ENCODE measurements around the gene MORF4L2. TPM values are rescaled to one million over a fixed set of nuclear protein-coding genes. Genes with fewer than 3 reads are reported as not detected.

MORF4L2 gene
- total and polyA plus RNA-seq, 2 donors (not counting 1 experiment from before 2014, with no cell fraction given): 69.3 to 103 TPM

- Histone ChIP-seq H3K27me3 (replicated peaks in 1 of 4; ENCODE audit: control extremely low read depth in 1 of 4, control insufficient read depth in 3 of 4, insufficient read depth in 4 of 4, low read length in 3 of 4) (no peaks in the 10 kb centered on the region), H3K9ac (ENCODE audit: low read length) (peak overlapping the region; percentile 83), H3K79me2 (ENCODE audit: control insufficient read depth, insufficient read depth, low read length) (peaks cover 8% of the 10 kb centered on the region), H3K27ac (ENCODE audit: low read length in 2 of 2) (peak overlapping the region; percentile 97), H3K36me3 (replicated peaks in 1 of 2; ENCODE audit: control extremely low read depth in 1 of 2, control insufficient read depth in 1 of 2, extremely low read depth in 1 of 2, insufficient read depth in 2 of 2, low read length in 1 of 2) (peaks cover 0 to 17% of the 10 kb centered on the region in 2 experiments), H3K4me2 (replicated peaks; ENCODE audit: low read depth, low read length, poor library complexity, severe bottlenecking) (peak overlapping the region; percentile 69), H4K20me1 (ENCODE audit: control insufficient read depth, insufficient read depth, low read length, poor library complexity, severe bottlenecking) (no peaks in the 10 kb centered on the region), H3K4me1 (ENCODE audit: control insufficient read depth in 2 of 2, insufficient read depth in 2 of 2, low read length in 2 of 2) (peaks cover 3 to 4% of the 10 kb centered on the region in 2 donors), H2AFZ (ENCODE audit: insufficient read depth, low read depth, low read length, poor library complexity, severe bottlenecking) (peak overlapping the region; percentile 65), H3K9me3 (ENCODE audit: control extremely low read depth in 1 of 3, control insufficient read depth in 2 of 3, insufficient read depth in 1 of 3, low read length in 2 of 3) (no peaks in the 10 kb centered on the region), H3K4me3 (ENCODE audit: control extremely low read depth in 1 of 5, extremely low read depth in 1 of 5, insufficient read depth in 1 of 5, low read depth in 2 of 5, low read length in 4 of 5) (peak overlapping the region; percentile 74 to 95 (median 80))
- POLR2A ChIA-PET: interaction anchor here (0.7 kb wide), 1 partner anchor 90 kb away, joined by 8 read pairs; no protein-coding TSS in a partner anchor
- peak; percentile 70 for DNase-seq
- intact Hi-C loops (cut with micrococcal nuclease): loop anchor here (2.0 to 10.0 kb wide), 5 partner anchors 133 to 470 kb away; partner anchors contain the start of genes BEX4, RAB9B and ZCCHC18
- peak; percentile 53 for TF ChIP-seq CTCF (IDR thresholded peaks at IDR 0.05)
- TF ChIP-seq EZH2 (IDR thresholded peaks at IDR 0.05; ENCODE audit: borderline replicate concordance, insufficient read depth, low read depth, low read length, poor library complexity, severe bottlenecking): no peak
- CTCF ChIA-PET: interaction anchor here (0.7 kb wide), 1 partner anchor 480 kb away, joined by 4 read pairs; no protein-coding TSS in a partner anchor
- H3K27ac Mint-ChIP-seq: no peak overlapping the region
- ATAC-seq (ENCODE audit: low read depth): no peak
- H3K4me3 Mint-ChIP-seq: no peak overlapping the region
- H3K9me3 Mint-ChIP-seq (ENCODE audit: insufficient read depth): no peaks in the 10 kb centered on the region
- no peaks in the 10 kb centered on the region for H3K27me3 Mint-ChIP-seq
- peaks cover 7% of the 10 kb centered on the region for H3K4me1 Mint-ChIP-seq
- WGBS (ENCODE audit: insufficient coverage): 0% methylated on average over 5 of the region's 17 CpGs
These were observed 1.2 kb upstream of the MORF4L2 start for GRCh38 chrX:103687696-103688201.

- ChIA-PET POLR2A (interaction anchor here (0.7 to 1.0 kb wide), 3 partner anchors 57 to 90 kb away, joined by 3 to 8 read pairs (median 7); no protein-coding TSS in a partner anchor), CTCF (no interaction called here)
- intact Hi-C loops (cut with micrococcal nuclease): loop anchor here (2.0 to 10.0 kb wide), 5 partner anchors 132 to 470 kb away; partner anchors contain the start of genes BEX4, RAB9B and ZCCHC18
- 0% methylated on average over 21 of the region's 40 CpGs for WGBS (ENCODE audit: insufficient coverage)
- Mint-ChIP-seq H3K9me3 (ENCODE audit: insufficient read depth) (no peaks in the 10 kb centered on the region), H3K4me3 (no peak overlapping the region), H3K27me3 (no peaks in the 10 kb centered on the region), H3K27ac (no peak overlapping the region), H3K4me1 (peaks cover 7% of the 10 kb centered on the region)
- H3K27ac ChIP-seq (ENCODE audit: low read length in 2 of 2): peak overlapping the region; percentile 97
- H3K9ac ChIP-seq (ENCODE audit: low read length): peak overlapping the region; percentile 83
- peak overlapping the region; percentile 74 to 95 (median 80) for H3K4me3 ChIP-seq (ENCODE audit: control extremely low read depth in 1 of 5, extremely low read depth in 1 of 5, insufficient read depth in 1 of 5, low read depth in 2 of 5, low read length in 4 of 5)
- peaks cover 8% of the 10 kb centered on the region for H3K79me2 ChIP-seq (ENCODE audit: control insufficient read depth, insufficient read depth, low read length)
- H3K9me3 ChIP-seq (ENCODE audit: control extremely low read depth in 1 of 3, control insufficient read depth in 2 of 3, insufficient read depth in 1 of 3, low read length in 2 of 3): no peaks in the 10 kb centered on the region
- H3K4me1 ChIP-seq (ENCODE audit: control insufficient read depth in 2 of 2, insufficient read depth in 2 of 2, low read length in 2 of 2): peaks cover 3 to 4% of the 10 kb centered on the region in 2 donors
- peak; percentile 93 for DNase-seq
- no peaks in the 10 kb centered on the region for H3K27me3 ChIP-seq (replicated peaks in 1 of 4; ENCODE audit: control extremely low read depth in 1 of 4, control insufficient read depth in 3 of 4, insufficient read depth in 4 of 4, low read length in 3 of 4)
- TF ChIP-seq EZH2 (IDR thresholded peaks at IDR 0.05; ENCODE audit: borderline replicate concordance, insufficient read depth, low read depth, low read length, poor library complexity, severe bottlenecking): no peak
- no peak for TF ChIP-seq CTCF (IDR thresholded peaks at IDR 0.05)
- peak overlapping the region; percentile 65 for H2AFZ ChIP-seq (ENCODE audit: insufficient read depth, low read depth, low read length, poor library complexity, severe bottlenecking)
- peak; percentile 65 for ATAC-seq (ENCODE audit: low read depth)
- peak overlapping the region; percentile 69 for H3K4me2 ChIP-seq (replicated peaks; ENCODE audit: low read depth, low read length, poor library complexity, severe bottlenecking)
- H3K36me3 ChIP-seq (replicated peaks in 1 of 2; ENCODE audit: control extremely low read depth in 1 of 2, control insufficient read depth in 1 of 2, extremely low read depth in 1 of 2, insufficient read depth in 2 of 2, low read length in 1 of 2): peaks cover 0 to 19% of the 10 kb centered on the region in 2 experiments
- no peaks in the 10 kb centered on the region for H4K20me1 ChIP-seq (ENCODE audit: control insufficient read depth, insufficient read depth, low read length, poor library complexity, severe bottlenecking)
These were observed 685 bp upstream of the MORF4L2 start for GRCh38 chrX:103687073-103687695.
